ENCODE data around the gene ZDHHC9. TPM values are rescaled to one million over a fixed set of nuclear protein-coding genes. Genes with fewer than 3 reads are reported as not detected.

ZDHHC9 gene
- total and polyA plus RNA-seq, 8 donors = 4.1 to 23.9 (median 16.9) TPM

DNA sequence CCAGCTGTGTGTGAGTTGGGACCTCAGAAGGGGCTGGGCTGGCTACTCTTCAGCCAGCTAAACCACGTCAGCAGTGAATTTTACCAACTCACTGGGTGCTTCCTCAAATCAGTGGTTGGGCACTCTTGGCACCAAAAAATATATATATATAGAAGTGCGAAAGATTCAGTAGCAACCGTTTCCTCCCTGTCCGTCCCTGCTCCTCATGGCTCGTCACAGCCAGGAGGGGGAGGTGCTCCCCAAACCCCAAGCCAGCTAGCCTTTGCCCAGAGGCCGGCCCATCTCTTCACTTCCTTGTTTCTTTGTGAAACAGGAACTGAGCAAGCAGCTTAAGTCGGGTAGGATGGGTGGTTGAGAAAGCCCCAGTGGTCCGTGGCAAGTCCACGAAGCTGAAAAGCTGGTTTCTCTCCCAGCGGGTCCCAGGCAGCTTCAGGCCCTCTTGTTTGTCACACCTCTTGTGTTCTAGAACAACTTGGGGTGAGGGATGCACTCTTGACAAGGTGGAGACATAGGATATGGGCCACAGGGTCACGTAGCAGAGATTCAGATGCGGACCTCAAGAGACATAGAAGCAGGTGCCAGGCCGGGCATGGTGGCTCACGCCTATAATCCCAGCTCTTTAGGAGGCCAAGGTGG is 70.8 kb downstream of the ZDHHC9 start:
- WGBS, 2 donors = 77 to 80% methylated on average over 14 of the region's 14 CpGs
- Histone ChIP-seq H3K4me1 (no peaks in the 10 kb centered on the region), H3K27me3 (peaks cover 0 to 4% (median 0%) of the 10 kb centered on the region in 4 donors), H3K27ac (peak overlapping the region in 2 of 4 donors; percentile 17 to 53), H3K36me3 (no peaks in the 10 kb centered on the region), H3K9me3 (no peaks in the 10 kb centered on the region), H3K4me3 (no peak overlapping the region)
- intact Hi-C loops (cut with DNase I) = no loop called here
- no peak for FAIRE-seq
- DNase-seq = peak in 1 of 6 donors; percentile 63
- TF ChIP-seq, protein P1, sequence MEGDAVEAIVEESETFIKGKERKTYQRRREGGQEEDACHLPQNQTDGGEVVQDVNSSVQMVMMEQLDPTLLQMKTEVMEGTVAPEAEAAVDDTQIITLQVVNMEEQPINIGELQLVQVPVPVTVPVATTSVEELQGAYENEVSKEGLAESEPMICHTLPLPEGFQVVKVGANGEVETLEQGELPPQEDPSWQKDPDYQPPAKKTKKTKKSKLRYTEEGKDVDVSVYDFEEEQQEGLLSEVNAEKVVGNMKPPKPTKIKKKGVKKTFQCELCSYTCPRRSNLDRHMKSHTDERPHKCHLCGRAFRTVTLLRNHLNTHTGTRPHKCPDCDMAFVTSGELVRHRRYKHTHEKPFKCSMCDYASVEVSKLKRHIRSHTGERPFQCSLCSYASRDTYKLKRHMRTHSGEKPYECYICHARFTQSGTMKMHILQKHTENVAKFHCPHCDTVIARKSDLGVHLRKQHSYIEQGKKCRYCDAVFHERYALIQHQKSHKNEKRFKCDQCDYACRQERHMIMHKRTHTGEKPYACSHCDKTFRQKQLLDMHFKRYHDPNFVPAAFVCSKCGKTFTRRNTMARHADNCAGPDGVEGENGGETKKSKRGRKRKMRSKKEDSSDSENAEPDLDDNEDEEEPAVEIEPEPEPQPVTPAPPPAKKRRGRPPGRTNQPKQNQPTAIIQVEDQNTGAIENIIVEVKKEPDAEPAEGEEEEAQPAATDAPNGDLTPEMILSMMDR (IDR thresholded peaks at IDR 0.05) = no peak
- ATAC-seq = peak in 3 of 4 donors; percentile 26 to 76 (median 59)

DNA sequence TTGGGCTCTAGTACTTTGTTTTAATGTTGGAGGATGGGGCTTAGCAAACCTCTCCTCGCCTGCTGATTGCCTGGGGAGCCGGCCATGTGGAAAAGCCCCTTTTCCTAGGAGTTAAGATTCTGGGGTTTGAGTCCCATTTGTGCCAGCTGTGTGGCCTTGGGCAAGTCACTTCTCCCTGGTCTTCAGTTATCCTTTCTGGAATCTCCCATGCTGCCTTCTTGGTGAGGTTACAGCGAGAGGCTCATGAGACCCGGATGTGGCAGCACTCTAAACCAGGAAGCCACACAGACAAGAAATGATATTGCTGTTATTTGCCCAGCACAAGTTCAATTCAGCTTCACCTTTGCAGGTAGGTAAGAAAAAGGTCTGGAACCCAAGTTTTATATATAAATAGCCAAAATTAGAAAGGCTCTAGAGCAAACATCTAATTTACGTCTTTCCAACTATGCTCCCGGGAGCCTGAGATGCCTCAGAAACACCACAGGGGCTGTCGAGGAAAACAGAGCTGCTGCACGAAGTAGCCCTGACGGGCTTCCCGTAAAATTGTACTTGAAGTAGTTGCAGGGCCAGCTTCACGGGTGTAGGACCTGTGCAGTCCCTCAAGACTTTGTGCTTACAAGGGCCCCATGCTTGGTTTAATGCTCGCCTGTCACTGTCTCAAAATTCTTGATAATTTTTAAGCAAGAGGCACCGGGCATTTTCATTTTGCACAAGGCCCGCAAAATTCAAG is 72.3 kb downstream of the ZDHHC9 start:
- Histone ChIP-seq H3K4me1 (no peaks in the 10 kb centered on the region), H3K27me3 (peaks cover 0 to 4% (median 0%) of the 10 kb centered on the region in 4 donors), H3K27ac (no peak overlapping the region), H3K36me3 (no peaks in the 10 kb centered on the region), H3K4me3 (no peak overlapping the region), H3K9me3 (no peaks in the 10 kb centered on the region)
- intact Hi-C loops (cut with DNase I) = no loop called here
- DNase-seq (no peak), FAIRE-seq (no peak), ATAC-seq (no peak)
- TF ChIP-seq, protein P1 (IDR thresholded peaks at IDR 0.05) = no peak
- WGBS, 2 donors = 76 to 79% methylated on average over 14 of the region's 14 CpGs

GRCh38 chrX:129769467-129770154 is 74.1 kb downstream of the ZDHHC9 start:
- ATAC-seq = peak in 2 of 4 donors; percentile 10 to 19
- peaks cover 0 to 4% (median 0%) of the 10 kb centered on the region in 4 donors for H3K27me3 ChIP-seq
- H3K9me3 ChIP-seq = no peaks in the 10 kb centered on the region
- no peak for FAIRE-seq
- H3K4me1 ChIP-seq = no peaks in the 10 kb centered on the region
- 58 to 65% methylated on average over 9 of the region's 9 CpGs for WGBS, 2 donors
- H3K27ac ChIP-seq = no peak overlapping the region
- intact Hi-C loops (cut with DNase I) = no loop called here
- H3K36me3 ChIP-seq = no peaks in the 10 kb centered on the region
- TF ChIP-seq, protein P1 (IDR thresholded peaks at IDR 0.05) = no peak
- H3K4me3 ChIP-seq = no peak overlapping the region
- DNase-seq = no peak

DNA sequence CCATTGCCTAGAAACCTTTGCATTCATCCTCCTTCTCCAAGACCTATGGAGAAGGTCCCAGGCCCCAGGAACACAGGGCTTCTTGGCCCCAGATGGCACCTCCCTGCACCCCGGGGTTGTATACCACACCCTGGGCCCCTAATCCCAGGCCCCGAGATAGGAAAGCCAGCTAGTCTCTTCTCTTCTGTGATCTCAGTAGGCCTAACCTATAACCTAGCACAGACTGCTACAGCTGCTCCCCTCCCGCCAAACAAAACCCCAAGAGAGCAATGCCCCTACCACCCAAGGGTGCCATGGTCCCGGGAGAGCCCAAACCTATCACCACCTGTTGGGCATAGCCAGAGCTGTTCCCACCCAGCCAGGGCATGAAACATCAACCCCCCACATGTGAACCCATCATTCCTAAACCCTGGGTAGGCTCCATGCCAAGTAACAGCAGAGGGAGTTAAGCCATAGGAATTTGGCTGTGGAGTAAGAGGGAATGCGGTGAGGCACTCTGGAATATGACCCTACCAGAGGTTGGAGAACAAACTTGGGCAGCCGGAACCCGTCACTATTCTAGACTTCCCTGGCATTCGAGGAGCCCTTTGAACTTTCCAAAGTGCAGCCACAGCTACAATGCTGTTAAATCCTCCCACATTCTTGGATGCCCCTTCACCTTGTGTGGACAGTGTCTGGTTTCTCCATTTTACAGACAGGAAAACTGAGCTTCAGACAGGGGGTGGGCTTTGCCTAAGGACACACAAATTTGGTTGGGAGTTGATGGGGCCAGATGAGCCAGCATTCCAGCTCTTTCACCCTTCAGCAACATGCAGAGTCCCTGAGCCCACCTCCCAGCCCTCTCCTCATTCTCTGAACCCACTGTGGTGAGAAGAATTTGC is 74.9 kb downstream of the ZDHHC9 start:
- no peak overlapping the region for H3K27ac ChIP-seq
- DNase-seq = no peak
- FAIRE-seq = no peak
- H3K4me1 ChIP-seq = no peaks in the 10 kb centered on the region
- TF ChIP-seq, protein P1 (IDR thresholded peaks at IDR 0.05) = no peak
- 81 to 82% methylated on average over 8 of the region's 8 CpGs for WGBS, 2 donors
- intact Hi-C loops (cut with DNase I) = no loop called here
- no peak for ATAC-seq
- H3K27me3 ChIP-seq = peaks cover 0 to 4% (median 0%) of the 10 kb centered on the region in 4 donors
- no peaks in the 10 kb centered on the region for H3K36me3 ChIP-seq
- H3K4me3 ChIP-seq = no peak overlapping the region
- no peaks in the 10 kb centered on the region for H3K9me3 ChIP-seq
